Measurements from ENCODE around the gene POLDIP2. TPM values are rescaled to one million over a fixed set of nuclear protein-coding genes. Genes with fewer than 3 reads are reported as not detected.

POLDIP2 gene
- total RNA-seq, 1 donor from 2014 or later: 83.4 TPM

GRCh38 chr17:28390984-28391383 lies 33.7 kb upstream of the POLDIP2 start:
- no peak for DNase-seq (ENCODE audit: extremely low read depth, low read depth, low spot score)

- DNase-seq (ENCODE audit: extremely low read depth, low read depth, low spot score): no peak
These were observed 33.2 kb upstream of the POLDIP2 start for GRCh38 chr17:28390563-28390962.

- no peak for DNase-seq (ENCODE audit: extremely low read depth, low read depth, low spot score)
These were observed 32.8 kb upstream of the POLDIP2 start for GRCh38 chr17:28390141-28390540.

GRCh38 chr17:28388106-28388505 lies 30.8 kb upstream of the POLDIP2 start:
- DNase-seq (ENCODE audit: extremely low read depth, low read depth, low spot score): no peak

- no peak for DNase-seq (ENCODE audit: extremely low read depth, low read depth, low spot score)
These were observed 29.1 kb upstream of the POLDIP2 start for GRCh38 chr17:28386391-28386790.

- DNase-seq (ENCODE audit: extremely low read depth, low read depth, low spot score): no peak
These were observed 28.1 kb upstream of the POLDIP2 start for GRCh38 chr17:28385406-28385805.

- no peak for DNase-seq (ENCODE audit: extremely low read depth, low read depth, low spot score)
These were observed 27.7 kb upstream of the POLDIP2 start for GRCh38 chr17:28385037-28385400.

- no peak for DNase-seq (ENCODE audit: extremely low read depth, low read depth, low spot score)
These were observed 27.1 kb upstream of the POLDIP2 start for GRCh38 chr17:28384281-28385036.

- no peak for DNase-seq (ENCODE audit: extremely low read depth, low read depth, low spot score)
These were observed 24.0 kb upstream of the POLDIP2 start for GRCh38 chr17:28381141-28381825.

- DNase-seq (ENCODE audit: extremely low read depth, low read depth, low spot score): no peak
These were observed 22.8 kb upstream of the POLDIP2 start for GRCh38 chr17:28379814-28380801.

- no peak for DNase-seq (ENCODE audit: extremely low read depth, low read depth, low spot score)
These were observed 15.6 kb upstream of the POLDIP2 start for GRCh38 chr17:28372945-28373274.

- DNase-seq (ENCODE audit: extremely low read depth, low read depth, low spot score): no peak
These were observed 15.0 kb upstream of the POLDIP2 start for GRCh38 chr17:28372203-28372944.

- DNase-seq (ENCODE audit: extremely low read depth, low read depth, low spot score): no peak
These were observed 14.2 kb upstream of the POLDIP2 start, which contains the start of gene SARM1 for GRCh38 chr17:28371245-28372202. Gene SARM1, plus strand, starts transcription at chr17:28371694. Its CDS starts 339 bp downstream, at chr17:28372033.

GRCh38 chr17:28370744-28371103 lies 13.4 kb upstream of the POLDIP2 start:
- DNase-seq (ENCODE audit: extremely low read depth, low read depth, low spot score): no peak

- DNase-seq (ENCODE audit: extremely low read depth, low read depth, low spot score): no peak
These were observed 12.9 kb upstream of the POLDIP2 start, which contains the start of gene VTN for GRCh38 chr17:28370035-28370743. Gene VTN, minus strand, starts transcription at chr17:28370307. Its CDS starts 104 bp downstream, at chr17:28370203.

- DNase-seq (ENCODE audit: extremely low read depth, low read depth, low spot score): no peak
These were observed 12.3 kb upstream of the POLDIP2 start for GRCh38 chr17:28369684-28370034.

GRCh38 chr17:28368915-28369683 lies 11.8 kb upstream of the POLDIP2 start:
- DNase-seq (ENCODE audit: extremely low read depth, low read depth, low spot score): no peak

- no peak for DNase-seq (ENCODE audit: extremely low read depth, low read depth, low spot score)
These were observed 11.0 kb upstream of the POLDIP2 start for GRCh38 chr17:28368306-28368831.
